NCI-H524 treated with DMSO at 0.1 percent for 48 hours (cell line): ENCODE results near the gene HOXD8.

Source experiments
- DNase-seq: peaks from one replicate; lab custom pipeline; 2025; lab: John Stamatoyannopoulos, UW

Gene HOXD8

DNA sequence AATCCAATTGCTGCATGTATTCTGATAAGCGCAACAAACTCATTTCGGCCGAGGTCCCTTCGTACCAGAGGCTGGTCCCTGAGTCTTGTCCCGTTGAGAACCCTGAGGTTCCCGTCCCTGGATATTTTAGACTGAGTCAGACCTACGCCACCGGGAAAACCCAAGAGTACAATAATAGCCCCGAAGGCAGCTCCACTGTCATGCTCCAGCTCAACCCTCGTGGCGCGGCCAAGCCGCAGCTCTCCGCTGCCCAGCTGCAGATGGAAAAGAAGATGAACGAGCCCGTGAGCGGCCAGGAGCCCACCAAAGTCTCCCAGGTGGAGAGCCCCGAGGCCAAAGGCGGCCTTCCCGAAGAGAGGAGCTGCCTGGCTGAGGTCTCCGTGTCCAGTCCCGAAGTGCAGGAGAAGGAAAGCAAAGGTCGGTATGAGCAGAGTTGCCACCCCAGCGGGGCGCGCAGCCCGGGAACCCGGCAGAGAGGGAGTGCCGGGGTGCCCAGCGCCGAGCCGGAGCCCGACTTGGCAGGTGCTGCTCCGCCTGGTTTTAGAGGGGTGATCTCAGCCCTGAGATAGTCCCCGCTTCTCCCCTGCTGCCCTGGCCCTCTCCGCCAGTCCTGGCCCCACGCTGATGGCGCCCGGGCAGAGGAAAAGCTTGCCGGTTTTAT is 12.2 kb upstream of the HOXD8 start:
- no peak for DNase-seq

DNA sequence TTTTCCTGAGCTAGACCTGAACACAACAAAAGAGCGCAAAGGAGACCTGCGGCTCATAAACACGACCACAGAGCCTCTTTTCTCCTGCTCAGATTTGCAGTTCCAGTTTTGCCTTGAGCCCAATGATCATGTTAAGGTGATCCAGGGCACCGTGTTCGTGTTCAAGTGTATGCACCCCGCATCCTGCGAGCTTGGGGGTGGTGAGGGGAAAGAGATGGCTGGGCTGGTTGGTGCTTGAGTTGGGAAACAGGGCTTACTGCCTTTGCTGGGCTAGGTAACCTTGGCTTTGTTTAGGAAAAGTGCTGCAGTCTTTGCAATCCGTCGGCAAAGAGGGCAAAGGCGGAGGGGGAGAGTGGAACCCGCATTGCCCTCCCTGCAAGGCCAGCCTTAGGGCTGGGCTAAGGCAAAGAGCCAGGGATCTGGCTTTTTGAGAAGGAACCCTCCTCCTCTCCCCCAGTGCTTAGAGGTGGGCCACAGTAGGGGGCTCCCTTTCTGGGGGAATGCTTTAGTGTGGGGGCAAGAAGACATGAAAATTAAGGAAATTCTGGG is 11.6 kb upstream of the HOXD8 start:
- no peak for DNase-seq

DNA sequence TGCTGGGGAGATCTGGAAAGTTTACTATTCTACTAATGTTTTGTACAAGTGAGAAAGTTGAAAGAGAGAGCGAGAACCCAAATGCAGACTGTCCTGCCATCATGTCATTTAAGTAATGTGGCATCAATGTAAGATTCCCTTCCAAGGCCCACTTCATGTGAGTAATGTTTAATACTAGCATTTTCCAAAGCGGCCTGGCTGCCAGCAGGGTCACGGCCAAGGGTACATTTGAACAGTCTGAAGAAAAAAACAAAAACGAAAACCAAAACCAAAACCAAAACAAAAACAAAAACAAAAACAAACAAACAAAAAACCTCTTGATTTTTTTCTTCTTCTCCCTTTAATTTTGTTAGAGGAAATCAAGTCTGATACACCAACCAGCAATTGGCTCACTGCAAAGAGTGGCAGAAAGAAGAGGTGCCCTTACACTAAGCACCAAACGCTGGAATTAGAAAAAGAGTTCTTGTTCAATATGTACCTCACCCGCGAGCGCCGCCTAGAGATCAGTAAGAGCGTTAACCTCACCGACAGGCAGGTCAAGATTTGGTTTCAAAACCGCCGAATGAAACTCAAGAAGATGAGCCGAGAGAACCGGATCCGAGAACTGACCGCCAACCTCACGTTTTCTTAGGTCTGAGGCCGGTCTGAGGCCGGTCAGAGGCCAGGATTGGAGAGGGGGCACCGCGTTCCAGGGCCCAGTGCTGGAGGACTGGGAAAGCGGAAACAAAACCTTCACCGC is 10.7 kb upstream of the HOXD8 start:
- DNase-seq: no peak

DNA sequence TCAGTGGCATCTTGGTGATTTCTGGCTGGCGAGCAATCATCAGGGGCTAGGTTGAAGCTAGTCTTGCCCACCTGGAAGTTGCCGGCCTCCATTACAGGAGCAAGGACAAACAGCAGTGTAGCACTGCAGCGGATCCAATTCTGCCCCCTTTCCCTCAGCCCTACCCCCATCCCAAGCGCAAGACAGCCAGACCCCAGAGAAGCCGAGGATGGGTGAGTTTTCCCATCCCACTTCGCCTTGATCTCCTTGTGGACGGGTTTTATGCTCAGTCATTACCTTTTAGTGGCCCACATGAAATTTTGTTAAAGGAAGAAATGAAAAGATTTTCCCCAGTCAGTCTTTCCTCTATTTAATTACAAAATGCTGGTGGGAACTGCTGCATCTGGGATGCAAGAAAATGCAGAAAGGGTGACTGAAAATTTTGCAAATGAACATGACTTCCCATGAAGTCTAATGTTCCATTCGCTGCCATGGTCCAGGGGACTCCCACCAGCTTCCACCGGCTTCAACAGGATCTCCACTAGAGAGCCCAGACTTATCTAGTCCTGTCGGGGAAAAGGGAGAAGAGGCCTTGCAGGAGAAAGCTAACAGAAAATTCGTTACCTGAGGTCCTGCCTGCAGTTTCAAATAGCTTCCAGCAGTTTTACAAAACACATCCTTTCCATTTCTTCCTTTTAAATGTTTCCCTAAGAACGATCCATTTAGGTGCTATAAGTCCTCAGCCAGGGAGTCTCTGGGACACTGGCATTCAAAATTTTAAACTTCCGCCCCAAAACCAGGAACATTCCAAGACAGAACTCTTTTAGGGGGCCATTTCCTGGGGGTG is 8.9 kb upstream of the HOXD8 start:
- no peak for DNase-seq

DNA sequence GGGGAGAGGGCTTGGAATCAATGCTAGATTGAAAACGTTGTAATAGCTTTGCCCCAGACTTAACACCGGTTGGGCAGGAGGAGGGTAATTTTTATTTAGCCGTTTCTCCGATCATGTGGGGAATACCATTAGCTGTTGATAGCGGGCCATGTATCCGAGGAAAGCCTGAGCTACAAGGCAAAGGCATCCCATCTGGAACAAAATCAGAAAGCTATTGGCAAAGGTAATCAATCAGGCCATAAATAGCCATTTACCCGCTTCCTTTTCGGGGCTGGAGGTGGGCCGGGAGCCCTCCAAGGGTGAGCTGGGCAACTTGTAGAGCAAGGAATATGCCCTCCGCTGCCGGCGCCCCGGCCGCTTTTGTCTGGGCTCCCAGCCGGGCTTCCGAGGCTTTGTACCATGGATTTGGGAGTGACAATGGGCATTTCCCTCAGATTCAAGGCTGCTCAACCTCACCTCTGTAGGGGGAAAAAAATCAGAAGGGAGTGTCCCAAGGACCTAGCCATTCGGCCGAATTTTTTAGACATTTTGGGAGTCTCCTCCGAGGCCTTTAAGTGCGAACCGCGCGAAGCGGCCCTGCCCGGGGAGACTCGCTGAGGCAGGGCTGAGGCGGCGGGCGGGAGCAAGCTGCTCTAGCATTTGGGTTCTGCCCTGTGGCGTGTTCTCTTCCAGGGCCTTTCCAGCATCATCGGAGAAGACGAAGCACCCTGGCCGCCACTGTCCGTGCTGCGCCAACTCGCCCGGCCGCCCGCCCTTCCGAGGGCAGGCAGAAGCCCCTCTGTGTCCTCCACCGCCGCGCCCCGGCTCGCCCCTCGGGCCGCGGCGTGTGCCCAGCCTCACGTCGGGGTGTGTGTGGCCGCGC is 8.1 kb upstream of the HOXD8 start:
- DNase-seq: no peak

DNA sequence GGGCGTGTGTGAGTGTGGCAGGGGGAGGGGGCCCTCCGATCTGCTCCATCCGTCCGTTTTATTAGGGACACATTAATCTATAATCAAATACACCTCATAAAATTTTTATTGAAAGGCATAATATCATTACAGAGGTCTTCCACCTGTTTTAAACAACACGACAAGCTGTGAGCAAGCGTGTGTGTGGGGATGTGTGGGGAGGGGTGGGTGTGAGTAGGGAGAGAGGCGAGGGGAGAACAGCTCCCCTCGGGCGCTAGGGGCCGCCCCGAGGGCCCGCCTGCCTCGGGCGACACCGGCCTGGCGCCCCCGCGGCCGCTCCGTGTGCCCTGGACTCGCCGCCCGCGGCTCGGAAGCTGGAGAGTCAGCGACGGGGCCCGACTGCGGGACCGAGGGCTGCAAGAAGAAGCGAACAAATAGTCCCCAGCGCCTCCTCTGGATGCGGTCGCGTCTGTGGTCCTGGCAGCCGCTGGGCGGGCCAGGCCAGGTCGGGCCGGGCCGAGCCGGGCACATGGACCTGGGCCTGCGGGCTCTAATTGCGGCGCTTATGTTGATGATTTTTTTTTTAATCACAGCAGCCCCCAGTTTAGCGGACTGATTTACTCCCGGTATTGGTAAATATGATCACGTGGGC is 7.3 kb upstream of the HOXD8 start:
- no peak for DNase-seq

DNA sequence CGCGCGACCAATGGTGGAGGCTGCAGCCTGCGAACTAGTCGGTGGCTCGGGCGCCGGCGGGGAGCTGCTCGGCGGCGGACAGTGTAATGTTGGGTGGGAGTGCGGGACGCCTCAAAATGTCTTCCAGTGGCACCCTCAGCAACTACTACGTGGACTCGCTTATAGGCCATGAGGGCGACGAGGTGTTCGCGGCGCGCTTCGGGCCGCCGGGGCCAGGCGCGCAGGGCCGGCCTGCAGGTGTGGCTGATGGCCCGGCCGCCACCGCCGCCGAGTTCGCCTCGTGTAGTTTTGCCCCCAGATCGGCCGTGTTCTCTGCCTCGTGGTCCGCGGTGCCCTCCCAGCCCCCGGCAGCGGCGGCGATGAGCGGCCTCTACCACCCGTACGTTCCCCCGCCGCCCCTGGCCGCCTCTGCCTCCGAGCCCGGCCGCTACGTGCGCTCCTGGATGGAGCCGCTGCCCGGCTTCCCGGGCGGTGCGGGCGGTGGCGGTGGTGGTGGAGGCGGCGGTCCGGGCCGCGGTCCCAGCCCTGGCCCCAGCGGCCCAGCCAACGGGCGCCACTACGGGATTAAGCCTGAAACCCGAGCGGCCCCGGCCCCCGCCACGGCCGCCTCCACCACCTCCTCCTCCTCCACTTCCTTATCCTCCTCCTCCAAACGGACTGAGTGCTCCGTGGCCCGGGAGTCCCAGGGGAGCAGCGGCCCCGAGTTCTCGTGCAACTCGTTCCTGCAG is 6.7 kb upstream of the HOXD8 start, which contains the start of gene HOXD9:
TSS of gene HOXD9 (plus strand) at position 37 of the 728 bp plus-strand sequence. CDS start at position 87, 50 bp downstream.
- no peak for DNase-seq

DNA sequence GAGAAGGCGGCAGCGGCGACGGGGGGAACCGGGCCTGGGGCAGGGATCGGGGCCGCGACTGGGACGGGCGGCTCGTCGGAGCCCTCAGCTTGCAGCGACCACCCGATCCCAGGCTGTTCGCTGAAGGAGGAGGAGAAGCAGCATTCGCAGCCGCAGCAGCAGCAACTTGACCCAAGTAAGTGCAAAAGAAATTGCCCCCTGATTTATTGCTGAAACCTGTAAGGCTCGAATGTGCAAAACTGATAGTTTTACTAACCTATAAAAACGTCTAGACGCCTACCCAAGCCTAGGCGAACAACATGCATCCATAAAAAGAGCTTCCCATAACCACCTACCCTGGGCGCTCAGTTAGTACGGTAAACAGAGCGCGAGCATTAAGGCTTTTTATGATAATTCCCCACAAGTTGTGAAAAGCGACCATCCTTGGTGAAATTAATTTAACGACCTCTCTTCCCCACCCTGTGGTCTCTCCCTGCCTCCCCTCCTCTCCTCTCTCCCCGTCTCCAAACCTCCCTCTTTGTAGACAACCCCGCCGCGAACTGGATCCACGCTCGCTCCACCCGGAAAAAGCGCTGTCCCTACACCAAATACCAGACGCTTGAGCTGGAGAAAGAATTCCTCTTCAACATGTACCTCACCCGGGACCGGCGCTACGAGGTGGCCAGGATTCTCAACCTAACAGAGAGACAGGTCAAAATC is 5.9 kb upstream of the HOXD8 start:
- no peak for DNase-seq

DNA sequence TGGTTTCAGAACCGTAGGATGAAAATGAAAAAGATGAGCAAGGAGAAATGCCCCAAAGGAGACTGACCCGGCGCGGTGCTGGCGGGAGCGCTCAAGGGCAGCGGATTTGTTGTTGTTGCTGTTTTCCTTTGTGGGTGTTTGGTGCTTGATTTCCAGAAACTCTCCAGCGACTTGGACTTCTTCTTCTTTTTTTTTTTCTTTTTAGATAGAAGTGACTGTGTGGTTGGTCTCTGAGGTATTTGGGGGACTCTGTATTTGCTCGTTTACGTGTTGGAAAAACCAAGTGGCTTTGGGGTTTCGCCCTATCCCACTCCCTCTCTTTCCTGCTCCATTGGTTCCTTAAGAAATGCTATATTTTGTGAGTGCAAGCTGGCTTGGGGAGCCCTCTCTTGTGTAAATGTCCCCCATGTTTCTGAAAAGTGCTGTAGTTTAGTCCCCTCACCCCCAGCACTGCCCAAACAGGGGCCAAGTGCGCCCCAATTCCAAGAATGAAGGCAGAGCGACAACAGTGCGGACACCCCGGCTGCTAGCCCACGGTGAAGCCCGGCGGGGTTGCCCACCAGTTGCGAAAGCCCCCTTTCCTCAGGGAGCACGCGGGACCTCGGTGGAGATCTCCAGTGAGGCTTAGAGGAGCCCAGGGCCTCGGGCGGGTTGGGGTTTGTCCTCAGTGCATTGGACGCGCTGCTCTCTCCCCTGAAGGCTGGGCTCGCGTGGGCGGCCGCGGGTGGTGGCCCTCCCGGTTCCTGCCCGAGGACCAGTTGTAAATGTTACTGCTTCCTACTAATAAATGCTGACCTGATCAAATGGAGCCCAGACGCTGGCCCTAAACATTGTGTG is 5.2 kb upstream of the HOXD8 start:
- no peak for DNase-seq

DNA sequence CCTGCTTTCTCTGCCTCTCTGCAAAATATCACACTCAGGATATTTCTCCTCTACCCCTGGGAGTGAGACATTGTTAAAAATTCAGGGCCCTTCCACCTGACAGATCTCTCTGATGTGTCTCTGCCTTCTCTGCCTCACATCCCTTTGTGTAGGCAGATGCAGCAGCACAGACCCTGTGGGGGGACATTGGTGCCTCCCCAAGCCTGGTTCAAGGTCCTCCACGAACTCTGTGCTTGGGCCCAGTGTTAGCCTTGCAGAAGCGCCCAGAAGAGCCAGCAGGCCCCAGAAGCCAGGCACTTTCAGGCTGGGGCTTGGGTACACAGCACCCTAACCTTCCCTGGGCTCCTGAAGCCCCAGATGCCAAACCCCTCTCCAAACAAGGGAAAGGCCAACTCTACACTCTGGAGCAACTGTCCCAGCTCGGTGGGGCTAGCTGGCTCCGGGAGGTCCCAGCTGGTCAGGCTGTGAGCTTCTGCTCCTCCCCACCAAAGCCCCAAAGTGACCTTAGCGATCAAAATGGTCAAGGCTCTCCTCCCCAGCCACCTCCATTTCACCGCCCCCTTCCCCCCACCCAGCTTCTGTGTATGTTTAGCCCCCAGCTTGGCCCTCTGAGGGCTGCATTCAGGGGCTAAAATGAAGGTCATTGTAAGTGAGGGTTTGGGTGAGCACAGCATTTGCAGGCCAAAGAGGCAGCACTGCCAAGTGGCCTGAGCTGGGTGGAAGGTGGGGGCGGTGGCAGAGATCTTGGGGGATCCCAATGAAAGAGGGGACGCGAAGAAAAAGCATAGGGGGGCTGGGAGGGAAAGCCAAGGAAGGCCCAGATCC is 4.3 kb upstream of the HOXD8 start:
- DNase-seq: no peak

DNA sequence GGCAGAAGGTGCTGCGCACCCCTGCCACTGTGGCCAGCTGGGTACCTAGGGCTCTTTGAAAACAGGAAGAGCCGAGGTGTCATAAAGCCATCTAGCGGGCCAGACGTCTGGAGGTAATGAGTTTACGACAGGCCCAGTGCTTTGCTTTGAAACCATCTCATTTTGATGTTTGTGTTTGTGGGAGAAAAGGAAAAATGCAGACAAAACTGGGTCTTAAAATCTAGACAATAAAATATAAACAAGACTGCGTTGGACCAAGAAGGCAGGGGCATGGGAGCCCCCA is 3.8 kb upstream of the HOXD8 start:
- no peak for DNase-seq

DNA sequence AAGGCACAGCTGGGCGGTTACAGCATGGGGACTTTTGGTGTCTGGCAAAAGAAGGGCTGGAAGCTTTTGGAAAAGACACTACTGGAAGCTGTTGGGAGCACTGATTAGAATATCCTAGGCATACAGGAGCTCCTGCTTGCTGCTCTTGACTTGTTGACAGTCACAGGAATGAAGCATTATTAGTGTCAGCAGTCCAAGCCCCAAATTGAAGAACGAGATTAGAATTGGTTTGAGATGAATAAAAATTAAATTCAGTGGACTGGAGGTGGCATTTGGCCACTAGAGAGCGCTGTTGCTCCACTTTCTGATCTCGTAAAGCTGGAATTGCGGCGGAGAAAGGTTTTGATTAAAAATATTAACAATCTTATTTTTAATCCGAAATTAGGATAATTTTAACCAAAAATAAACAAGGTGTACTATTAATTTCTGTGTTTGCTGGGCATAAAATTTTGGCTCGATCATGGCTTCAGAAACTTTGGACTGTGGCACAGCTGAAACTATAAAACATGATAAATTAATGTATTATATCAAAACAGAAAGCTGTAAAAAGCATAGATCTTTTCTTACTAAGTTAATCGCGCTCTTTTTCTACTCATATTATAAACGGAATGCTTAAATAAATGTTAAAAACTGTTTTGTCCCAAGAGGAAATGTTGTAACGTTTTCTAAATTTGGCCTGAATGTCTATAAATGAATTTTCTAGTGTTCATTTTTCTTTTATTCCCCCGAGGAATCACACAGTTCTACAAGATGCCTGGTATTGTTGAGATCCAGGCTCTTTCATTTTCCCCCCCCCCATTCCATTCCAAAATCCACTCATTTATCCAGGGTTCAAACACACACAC is 2.4 kb upstream of the HOXD8 start:
- DNase-seq: no peak

DNA sequence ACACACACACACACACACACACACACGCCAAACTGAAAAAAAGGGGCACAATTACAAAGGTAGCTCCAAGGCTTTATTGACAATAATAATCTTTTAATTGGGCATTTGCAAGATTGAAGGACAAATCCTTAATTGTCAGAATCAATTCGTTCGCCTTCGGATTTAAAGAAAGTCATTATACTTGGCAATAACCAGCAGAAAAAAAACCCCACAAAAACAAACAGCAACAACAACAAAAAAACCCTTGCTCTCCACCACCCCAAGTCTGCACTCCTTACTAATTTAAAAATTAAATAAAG is 1.8 kb upstream of the HOXD8 start:
- DNase-seq: no peak

DNA sequence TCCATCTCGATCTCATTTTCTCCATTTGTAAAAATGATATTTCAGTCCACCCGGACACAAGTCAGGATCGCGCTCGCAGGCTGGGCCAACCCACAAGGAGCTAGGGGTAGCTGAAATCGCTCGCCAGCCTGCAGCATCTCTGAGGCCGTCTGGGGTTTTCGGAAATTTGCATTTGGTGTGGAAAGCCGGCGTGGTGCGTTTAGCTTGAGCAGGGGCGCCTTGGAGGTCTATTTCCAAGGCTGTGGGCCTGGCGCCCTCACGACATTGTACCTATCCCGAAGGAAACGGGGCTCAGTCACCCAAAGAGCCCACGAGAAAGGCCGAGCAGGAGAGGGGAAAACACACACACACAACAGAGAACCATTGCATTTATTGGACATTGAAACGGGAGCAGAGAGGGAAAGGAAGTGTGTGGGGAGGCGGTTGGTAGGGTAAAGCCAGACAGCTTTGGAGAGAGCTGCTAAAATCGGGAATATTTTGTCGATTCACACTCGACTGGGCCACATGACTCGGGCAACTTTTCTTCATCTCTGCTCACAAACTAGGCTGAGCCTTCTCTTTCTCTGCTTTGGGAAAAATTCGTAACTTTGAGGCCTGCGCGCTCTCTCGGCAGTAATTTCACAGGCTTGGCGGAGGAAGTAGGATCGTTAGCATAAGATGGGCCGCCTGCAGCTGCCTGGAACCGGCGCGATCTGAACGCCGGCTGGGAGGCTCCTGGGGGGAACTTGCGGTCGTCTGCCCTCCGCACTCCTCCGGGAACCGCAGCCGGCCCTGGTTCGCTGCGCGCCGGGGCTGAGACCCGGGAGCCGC is 1.1 kb upstream of the HOXD8 start:
- DNase-seq: no peak

DNA sequence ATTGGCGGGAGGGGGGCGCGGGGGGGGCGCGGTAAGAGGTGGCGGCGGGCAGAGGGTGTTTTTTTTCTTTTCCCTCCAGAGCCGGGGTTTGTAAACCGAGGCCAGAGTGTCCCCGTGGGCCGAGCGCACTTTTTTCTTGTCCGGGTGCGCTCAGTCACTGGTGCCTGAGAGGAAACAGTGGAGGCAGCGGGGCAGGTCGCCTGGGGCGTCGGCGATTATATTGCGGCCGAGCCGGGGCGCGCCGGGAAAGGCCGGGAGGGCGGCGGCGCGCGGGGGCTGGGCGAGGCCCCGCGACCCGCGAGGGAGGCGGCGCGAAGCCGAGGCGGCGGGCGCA is 275 bp downstream of the HOXD8 start:
- DNase-seq: no peak

DNA sequence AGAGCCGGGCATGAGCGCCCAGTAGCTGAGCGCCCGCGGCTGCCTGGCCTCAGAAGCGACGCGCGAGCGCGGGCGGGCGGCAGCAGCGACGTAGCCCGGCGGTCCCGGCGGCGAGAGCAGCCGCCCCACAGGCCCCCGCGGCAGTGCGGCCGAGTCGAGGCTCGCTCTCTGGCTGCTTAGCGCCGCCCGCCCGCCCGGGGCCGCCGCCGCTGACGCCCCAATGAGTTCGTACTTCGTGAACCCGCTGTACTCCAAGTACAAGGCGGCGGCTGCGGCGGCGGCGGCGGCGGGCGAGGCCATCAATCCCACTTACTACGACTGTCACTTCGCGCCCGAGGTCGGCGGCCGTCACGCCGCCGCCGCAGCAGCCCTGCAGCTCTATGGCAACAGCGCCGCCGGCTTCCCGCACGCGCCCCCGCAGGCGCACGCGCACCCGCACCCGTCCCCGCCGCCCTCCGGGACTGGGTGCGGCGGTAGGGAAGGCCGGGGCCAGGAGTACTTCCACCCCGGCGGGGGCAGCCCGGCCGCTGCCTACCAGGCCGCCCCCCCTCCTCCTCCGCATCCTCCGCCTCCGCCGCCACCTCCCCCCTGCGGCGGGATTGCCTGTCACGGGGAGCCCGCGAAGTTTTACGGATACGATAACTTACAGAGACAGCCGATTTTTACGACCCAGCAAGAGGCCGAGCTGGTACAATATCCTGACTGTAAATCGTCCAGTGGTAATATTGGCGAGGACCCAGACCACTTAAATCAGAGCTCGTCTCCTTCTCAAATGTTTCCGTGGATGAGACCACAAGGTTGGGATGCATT is 847 bp downstream of the HOXD8 start:
- DNase-seq: no peak
